HCT116 (cell line): Measurements from ENCODE around the gene BSCL2. TPM values are rescaled to one million over a fixed set of nuclear protein-coding genes. Genes with fewer than 3 reads are reported as not detected.
A peak's percentile ranks its signal among the peaks of the same experiment; 100 is the strongest.

ENCODE experiments used
- ATAC-seq: fragments of 200-7000 bp; cut with Tn5 transposase; 2 replicates; pipeline ENCODE4 v1.9.1; 2020; ENCODE audit warnings: mild to moderate bottlenecking, moderate library complexity
- BruUV-seq: library from RNA; stranded (reverse); fragments of 400-500 nt; replicated peaks from 2 replicates; lab custom pipeline; 2021; lab: Mats Ljungman, UMichigan
- CTCF ChIA-PET: fragments of 300-600 bp; sonication (Branson Sonifier 250); formaldehyde crosslinking; loops from one replicate; lab custom pipeline; 2021; ENCODE audit warnings: antibody characterized with exemption; lab: Charles Lee
- POLR2A ChIA-PET: fragments of 300-600, 350-600 bp; sonication (Branson Sonifier 250); formaldehyde crosslinking; loops from one replicate; lab custom pipeline; 2021; ENCODE audit warnings: antibody characterized with exemption; lab: Charles Lee
- RAD21 ChIA-PET, 2 experiments: fragments of 300-600 bp; sonication (Branson Sonifier 250); formaldehyde crosslinking; loops; one replicate each; lab custom pipeline; 2023; ENCODE audit warnings: low total read pairs in 2 of 2; ENCODE audit not compliant: uncharacterized antibody in 2 of 2, unreplicated experiment in 2 of 2, low non-redundant PET in 1 of 2; lab: Charles Lee
- DNase-seq: peaks from one replicate; pipeline ENCODE4 v3.0.0-alpha.2; 2010; ENCODE audit warnings: low read depth, low spot score
- H2AFZ ChIP-seq: fragments of 200-600 bp; shearing (Covaris generic), sonication (generic); 2 replicates; pipeline ENCODE4 v1.6.1; 2017; ENCODE audit warnings: low read depth, mixed run types, mixed read lengths, antibody characterized with exemption, low read length; ENCODE audit not compliant: poor library complexity, severe bottlenecking
- H3K27ac ChIP-seq: 2 replicates; pipeline ENCODE4 v1.5.1; 2012; ENCODE audit warnings: low read depth, low read length
- H3K27me3 ChIP-seq: fragments of 200-600 bp; sonication (generic); 2 replicates; pipeline ENCODE4 v1.6.1; 2016; ENCODE audit warnings: mixed run types, low read length, mixed read lengths; ENCODE audit not compliant: insufficient read depth
- H3K36me3 ChIP-seq, 2 experiments: fragments of 200-500 bp in 1 of 2; fragments of 200-600 bp in 1 of 2; sonication (Bioruptor generic) in 1 of 2; sonication (generic) in 1 of 2; 2 replicates each; pipeline versions ENCODE4 v1.5.1 to v1.6.1; 2014 to 2016; ENCODE audit warnings: low read length in 2 of 2, inconsistent platforms in 1 of 2, mixed read lengths in 1 of 2, mixed run types in 1 of 2; ENCODE audit not compliant: insufficient read depth in 2 of 2, control insufficient read depth in 1 of 2
- H3K4me1 ChIP-seq, 2 experiments: fragments of 200-600 bp in 1 of 2; sonication (generic) in 1 of 2; 2 replicates each; pipeline versions ENCODE4 v1.5.1 to v1.6.1; 2012 to 2017; ENCODE audit warnings: low read length in 2 of 2, inconsistent platforms in 1 of 2, mild to moderate bottlenecking in 1 of 2, mixed read lengths in 1 of 2, mixed run types in 1 of 2, moderate library complexity in 1 of 2; ENCODE audit not compliant: insufficient read depth in 2 of 2, control insufficient read depth in 1 of 2
- H3K4me2 ChIP-seq: fragments of 200-600 bp; sonication (generic); 2 replicates; pipeline ENCODE4 v1.6.1; 2017; ENCODE audit warnings: mixed run types, low read length, mixed read lengths
- H3K4me3 ChIP-seq, 2 experiments: fragments of 200-600 bp in 1 of 2; sonication (generic) in 1 of 2; replicated peaks in 1 of 2; 2 replicates each; pipeline ENCODE4 v1.5.1; 2011 to 2016; ENCODE audit warnings: low read length in 2 of 2, control low read depth in 1 of 2, low read depth in 1 of 2, mild to moderate bottlenecking in 1 of 2, mixed read lengths in 1 of 2, mixed run types in 1 of 2
- H3K79me2 ChIP-seq: fragments of 200-600 bp; sonication (generic); 2 replicates; pipeline ENCODE4 v1.6.1; 2017; ENCODE audit warnings: mild to moderate bottlenecking, mixed run types, low read length, moderate library complexity, mixed read lengths; ENCODE audit not compliant: insufficient read depth
- H3K9ac ChIP-seq: fragments of 200-600 bp; sonication (generic); 2 replicates; pipeline ENCODE4 v1.6.1; 2016; ENCODE audit warnings: low read length, mixed read lengths
- H3K9me2 ChIP-seq: fragments of 200-600 bp; sonication (generic), shearing (Covaris generic); 2 replicates; pipeline ENCODE4 v1.6.1; 2017; ENCODE audit warnings: mixed run types, mild to moderate bottlenecking, moderate library complexity; ENCODE audit not compliant: insufficient read depth
- H3K9me3 ChIP-seq, 2 experiments: fragments of 200-500 bp in 1 of 2; fragments of 200-600 bp in 1 of 2; sonication (Bioruptor generic) in 1 of 2; sonication (generic) in 1 of 2; 2 replicates each; pipeline ENCODE4 v1.6.1; 2014 to 2017; ENCODE audit warnings: low read length in 2 of 2, mixed read lengths in 2 of 2, inconsistent platforms in 1 of 2, low read depth in 1 of 2, mild to moderate bottlenecking in 1 of 2, mixed run types in 1 of 2, moderate library complexity in 1 of 2; ENCODE audit not compliant: control insufficient read depth in 1 of 2, insufficient read depth in 1 of 2
- H4K20me1 ChIP-seq: fragments of 200-600 bp; sonication (generic), shearing (Covaris generic); 2 replicates; pipeline ENCODE4 v1.6.1; 2017; ENCODE audit warnings: mixed run types, mild to moderate bottlenecking, moderate library complexity; ENCODE audit not compliant: insufficient read depth
- POLR2A ChIP-seq: IDR thresholded peaks from 2 replicates; pipeline ENCODE4 v1.7.0; 2011; ENCODE audit warnings: borderline replicate concordance; ENCODE audit not compliant: insufficient read depth, insufficient read length; ENCODE audit errors: extremely low read depth
- POLR2AphosphoS5 ChIP-seq: IDR thresholded peaks from 2 replicates; pipeline ENCODE4 v1.6.1; 2011; ENCODE audit warnings: mild to moderate bottlenecking, low read depth, low read length, moderate library complexity
- SP1 ChIP-seq: IDR thresholded peaks from 2 replicates; pipeline ENCODE4 v1.6.1; 2012; ENCODE audit warnings: low read depth
- TCF7L2 ChIP-seq: IDR thresholded peaks from 2 replicates; pipeline ENCODE4 v1.7.0; 2011; ENCODE audit warnings: borderline replicate concordance, inconsistent platforms; ENCODE audit not compliant: insufficient read depth, insufficient read length; ENCODE audit errors: extremely low read depth
- intact Hi-C: fragments of 100-400 bp; cut with micrococcal nuclease; formaldehyde crosslinking; loops from 2 replicates; pipeline ENCODE4 v1.10.0; 2022
- total RNA-seq: library from RNA; stranded (reverse); gene quantifications from one replicate; pipeline ENCODE4 v1.2.1, GENCODE V29; 2021; ENCODE audit not compliant: unreplicated experiment

BSCL2 gene
- total RNA-seq, 1 experiment from 2014 or later, result 62.0 TPM

DNA sequence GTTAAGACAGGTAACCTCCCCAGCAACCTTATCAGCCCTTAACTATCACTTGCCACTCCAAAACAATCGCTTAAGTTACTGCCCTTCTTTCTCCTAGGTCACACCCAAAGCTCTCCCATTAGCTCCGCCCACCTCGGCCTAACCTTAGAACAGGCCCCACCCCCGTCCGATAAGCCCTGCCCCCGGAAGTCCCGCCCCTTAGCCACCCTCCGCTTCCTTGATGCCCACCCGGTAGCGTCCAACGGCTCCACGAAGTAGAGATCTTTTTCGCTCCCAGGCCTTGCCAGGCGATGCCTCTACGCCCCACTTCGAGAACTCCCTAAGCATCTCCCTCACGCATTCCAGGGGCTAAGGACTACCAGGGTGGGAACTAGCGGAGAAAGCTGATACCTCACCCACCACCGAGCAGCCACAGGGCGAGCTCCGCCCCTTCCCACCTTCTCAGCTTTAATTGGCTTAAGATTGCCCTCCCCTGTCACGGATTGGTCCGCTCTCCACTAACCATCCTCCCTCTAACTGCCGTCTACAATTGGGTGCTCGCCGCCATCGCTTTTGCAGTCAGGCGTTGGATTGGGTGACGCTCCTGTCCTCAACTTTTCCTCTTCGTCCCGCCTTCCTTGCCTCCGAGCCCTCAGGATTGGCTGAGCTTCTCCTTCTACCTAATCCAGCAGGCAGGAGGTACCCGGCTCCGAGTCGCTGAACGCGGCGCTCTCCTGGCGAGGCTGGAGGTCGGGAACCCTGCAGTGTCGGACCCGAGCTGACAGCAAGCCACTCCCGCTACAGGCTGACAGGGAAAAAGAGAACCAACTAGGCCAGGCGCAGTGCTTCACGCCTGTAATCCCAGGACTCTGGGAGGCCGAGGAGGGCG lies 46.7 kb upstream of the BSCL2 start, which contains the start of gene ZBTB3:
ZBTB3 (minus strand) TSS at position 425 of the 868 bp plus-strand sequence. CDS start 496 bp downstream, outside the sequence.
- H3K9ac ChIP-seq, result peak within 1 kb of the TSS; percentile 78
- DNase-seq, result peak; percentile 99
- BruUV-seq, result no TSS peak
- H3K27ac ChIP-seq, result peak within 1 kb of the TSS; percentile 76
- no peaks in the 10 kb centered on the region for H3K9me3 ChIP-seq
- CTCF ChIA-PET, result interaction anchor here (0.6 to 1.9 kb wide), 7 partner anchors 15 to 372 kb away, joined by 3 to 24 read pairs (median 6); partner anchors contain the start of genes HNRNPUL2 and TMEM179B
- intact Hi-C loops, result no loop called here
- ATAC-seq, result peak; percentile 96
- H3K4me2 ChIP-seq, result peak within 1 kb of the TSS; percentile 90
- no peaks in the 10 kb centered on the region for H3K27me3 ChIP-seq
- peak within 1 kb of the TSS; percentile 70 to 84 for H3K4me3 ChIP-seq
- peak within 1 kb of the TSS; percentile 83 for H2AFZ ChIP-seq
- peaks cover 4 to 18% of the 10 kb centered on the region in 2 experiments; a peak in 3 of 4 replicates for H3K4me1 ChIP-seq
- TF ChIP-seq SP1 (peak; percentile 99), POLR2A (peak; percentile 86), TCF7L2 (no peak), POLR2AphosphoS5 (peak; percentile 77)
- RAD21 ChIA-PET, result interaction anchor here (0.6 to 1.0 kb wide), 5 partner anchors 33 to 377 kb away, joined by 3 to 4 read pairs (median 3); partner anchors contain the start of gene TUT1 (in 1 of the 2)
- H3K9me2 ChIP-seq, result no peaks in the 10 kb centered on the region
- H3K36me3 ChIP-seq, result no peaks in the 10 kb centered on the region
- POLR2A ChIA-PET, result interaction anchor here (0.5 to 3.4 kb wide), 25 partner anchors 8 to 136 kb away, joined by 3 to 50 read pairs (median 6); partner anchors contain the start of genes C11orf98, CSKMT, HNRNPUL2 and LBHD1
- no peaks in the 10 kb centered on the region for H4K20me1 ChIP-seq
- no peaks in the 10 kb centered on the region; the same call in 1 of the 2 replicates for H3K79me2 ChIP-seq
